ENCODE measurements around the gene TNP2. TPM values are rescaled to one million over a fixed set of nuclear protein-coding genes. Genes with fewer than 3 reads are reported as not detected.

Gene TNP2
- total RNA-seq, 4 donors from 2014 or later: not detected

GRCh38 chr16:11277607-11278337 is 8.6 kb upstream of the TNP2 start:
- H3K27ac ChIP-seq: no peak overlapping the region
- H3K36me3 ChIP-seq: no peaks in the 10 kb centered on the region
- peaks cover 4% of the 10 kb centered on the region for H3K4me1 ChIP-seq
- DNase-seq (ENCODE audit: low spot score in 2 of 2): no peak
- H3K27me3 ChIP-seq: no peaks in the 10 kb centered on the region
- TF ChIP-seq EP300 (IDR thresholded peaks at IDR 0.05) (no peak), POLR2AphosphoS5 (IDR thresholded peaks at IDR 0.05) (no peak), POLR2A (IDR thresholded peaks at IDR 0.05) (no peak)
- TF ChIP-seq, protein P1, sequence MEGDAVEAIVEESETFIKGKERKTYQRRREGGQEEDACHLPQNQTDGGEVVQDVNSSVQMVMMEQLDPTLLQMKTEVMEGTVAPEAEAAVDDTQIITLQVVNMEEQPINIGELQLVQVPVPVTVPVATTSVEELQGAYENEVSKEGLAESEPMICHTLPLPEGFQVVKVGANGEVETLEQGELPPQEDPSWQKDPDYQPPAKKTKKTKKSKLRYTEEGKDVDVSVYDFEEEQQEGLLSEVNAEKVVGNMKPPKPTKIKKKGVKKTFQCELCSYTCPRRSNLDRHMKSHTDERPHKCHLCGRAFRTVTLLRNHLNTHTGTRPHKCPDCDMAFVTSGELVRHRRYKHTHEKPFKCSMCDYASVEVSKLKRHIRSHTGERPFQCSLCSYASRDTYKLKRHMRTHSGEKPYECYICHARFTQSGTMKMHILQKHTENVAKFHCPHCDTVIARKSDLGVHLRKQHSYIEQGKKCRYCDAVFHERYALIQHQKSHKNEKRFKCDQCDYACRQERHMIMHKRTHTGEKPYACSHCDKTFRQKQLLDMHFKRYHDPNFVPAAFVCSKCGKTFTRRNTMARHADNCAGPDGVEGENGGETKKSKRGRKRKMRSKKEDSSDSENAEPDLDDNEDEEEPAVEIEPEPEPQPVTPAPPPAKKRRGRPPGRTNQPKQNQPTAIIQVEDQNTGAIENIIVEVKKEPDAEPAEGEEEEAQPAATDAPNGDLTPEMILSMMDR (IDR thresholded peaks at IDR 0.05): no peak
- WGBS: 85% methylated on average over 12 of the region's 12 CpGs
- no peak overlapping the region for H3K4me3 ChIP-seq
- no peaks in the 10 kb centered on the region for H3K9me3 ChIP-seq

DNA sequence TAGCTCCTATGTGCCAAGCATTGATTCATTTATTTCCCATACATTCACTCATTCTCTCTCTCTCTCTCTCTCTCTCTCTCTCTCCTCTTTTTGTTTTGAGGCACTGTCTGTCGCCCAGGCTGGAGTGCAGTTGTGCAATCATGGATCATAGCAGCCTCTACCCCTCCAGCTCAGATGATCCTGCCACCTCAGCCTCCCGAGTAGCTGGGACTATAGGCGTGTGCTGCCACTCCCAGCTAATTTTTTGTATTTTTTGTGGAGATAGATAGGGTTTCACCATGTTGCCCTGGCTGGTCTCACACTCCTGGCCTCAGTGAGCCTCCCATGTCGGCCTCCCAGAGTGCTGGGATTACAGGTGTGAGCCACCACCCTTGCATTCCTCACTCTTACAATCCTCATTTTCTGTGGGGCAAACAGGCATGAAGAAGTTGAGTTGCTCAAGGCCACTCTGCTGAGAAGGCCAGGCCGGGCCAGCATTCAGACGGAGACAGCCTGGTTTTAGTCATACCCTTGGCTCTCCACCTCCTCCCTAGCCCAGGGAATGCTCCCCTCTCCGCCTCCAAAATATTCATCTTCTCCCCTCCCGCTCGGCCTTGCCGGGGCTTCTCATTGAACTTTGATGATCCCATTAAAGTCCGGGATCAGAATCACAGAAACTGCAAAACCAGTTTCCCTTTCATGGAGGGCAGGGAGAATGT is 7.9 kb upstream of the TNP2 start:
- H3K36me3 ChIP-seq: no peaks in the 10 kb centered on the region
- H3K9me3 ChIP-seq: no peaks in the 10 kb centered on the region
- DNase-seq (ENCODE audit: low spot score in 2 of 2): no peak
- H3K4me1 ChIP-seq: peaks cover 8% of the 10 kb centered on the region
- TF ChIP-seq, protein P1 (IDR thresholded peaks at IDR 0.05): no peak
- TF ChIP-seq EP300 (IDR thresholded peaks at IDR 0.05) (no peak), POLR2A (IDR thresholded peaks at IDR 0.05) (no peak), POLR2AphosphoS5 (IDR thresholded peaks at IDR 0.05) (no peak)
- no peaks in the 10 kb centered on the region for H3K27me3 ChIP-seq
- H3K4me3 ChIP-seq: no peak overlapping the region
- no peak overlapping the region for H3K27ac ChIP-seq
- 84% methylated on average over 11 of the region's 11 CpGs for WGBS

DNA sequence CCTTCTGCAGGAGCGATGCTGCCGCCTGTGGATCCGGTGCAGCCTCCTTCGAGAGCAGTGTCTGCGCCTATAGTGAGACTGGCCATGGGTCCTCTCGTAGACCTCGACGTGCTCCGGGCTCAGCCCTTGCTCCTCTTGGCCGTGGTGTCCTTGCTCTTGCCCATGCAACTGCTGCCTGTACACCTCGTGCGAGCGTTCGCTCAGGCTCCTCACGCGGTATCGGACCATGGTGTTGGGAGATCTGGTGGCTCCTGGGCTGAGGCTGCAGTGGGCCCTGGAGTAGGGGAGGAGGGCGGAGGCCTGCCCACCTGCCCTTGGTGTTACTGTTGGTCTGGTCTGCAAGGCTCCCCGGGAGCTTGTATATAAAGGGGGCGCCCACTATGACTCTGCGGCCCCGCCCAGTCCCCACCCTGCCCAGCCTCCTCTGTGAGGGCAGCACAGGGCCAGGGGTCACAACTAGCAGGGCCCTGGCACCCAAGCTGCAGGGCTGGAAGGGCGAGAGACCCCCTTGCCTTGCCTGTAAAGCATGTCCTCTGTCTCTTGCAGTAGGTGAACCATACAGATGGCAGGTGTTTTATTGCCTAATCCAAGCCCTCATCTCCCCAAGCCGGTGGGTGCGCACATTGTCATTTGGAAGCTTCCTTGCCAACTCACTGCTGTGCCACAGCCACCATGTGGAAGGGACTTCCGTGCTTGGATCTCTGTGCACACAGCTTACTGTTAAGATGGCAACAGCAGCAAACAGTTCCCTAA is 7.2 kb upstream of the TNP2 start, which contains the start of gene PRM2:
TSS of gene PRM2 (minus strand) at position 338 of the 753 bp plus-strand sequence. CDS start at position 228, 110 bp downstream.
- 85% methylated on average over 4 of the region's 26 CpGs for WGBS
- Histone ChIP-seq H3K27ac (no peak within 1 kb of the TSS), H3K36me3 (no peaks in the 10 kb centered on the region), H3K4me3 (no peak within 1 kb of the TSS), H3K27me3 (no peaks in the 10 kb centered on the region), H3K9me3 (no peaks in the 10 kb centered on the region), H3K4me1 (peaks cover 8% of the 10 kb centered on the region)
- TF ChIP-seq POLR2A (IDR thresholded peaks at IDR 0.05) (no peak), POLR2AphosphoS5 (IDR thresholded peaks at IDR 0.05) (no peak), EP300 (IDR thresholded peaks at IDR 0.05) (no peak)
- TF ChIP-seq, protein P1 (IDR thresholded peaks at IDR 0.05): no peak
- DNase-seq (ENCODE audit: low spot score in 2 of 2): no peak

DNA sequence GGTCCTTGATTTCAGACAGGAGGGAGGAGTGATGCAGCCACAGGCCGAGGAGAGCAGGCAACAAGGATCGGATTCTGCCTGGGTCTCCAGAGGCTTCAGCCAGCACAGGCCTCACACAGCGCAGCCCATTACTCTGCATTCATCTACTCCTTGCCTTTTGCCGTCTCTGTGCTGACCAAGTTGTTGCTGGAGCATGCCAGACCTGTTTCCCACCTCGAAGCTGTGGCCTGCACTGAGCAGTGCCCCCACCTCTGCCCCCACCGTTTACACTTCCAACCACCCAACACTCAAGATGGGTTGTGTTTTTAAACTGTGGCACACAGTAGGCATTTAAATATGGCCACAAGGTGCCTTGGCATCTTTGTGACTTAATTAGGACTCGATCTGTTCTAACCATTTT is 5.8 kb upstream of the TNP2 start:
- H3K27ac ChIP-seq: no peak overlapping the region
- 92% methylated on average over 7 of the region's 7 CpGs for WGBS
- no peaks in the 10 kb centered on the region for H3K27me3 ChIP-seq
- TF ChIP-seq EP300 (IDR thresholded peaks at IDR 0.05) (no peak), POLR2AphosphoS5 (IDR thresholded peaks at IDR 0.05) (no peak), POLR2A (IDR thresholded peaks at IDR 0.05) (no peak)
- TF ChIP-seq, protein P1 (IDR thresholded peaks at IDR 0.05): no peak
- H3K9me3 ChIP-seq: no peaks in the 10 kb centered on the region
- no peaks in the 10 kb centered on the region for H3K36me3 ChIP-seq
- H3K4me3 ChIP-seq: no peak overlapping the region
- H3K4me1 ChIP-seq: peaks cover 8% of the 10 kb centered on the region
- DNase-seq (ENCODE audit: low spot score in 2 of 2): no peak
